GM12873 (cell line): Measurements from ENCODE around the gene TSHZ2.
A peak's percentile ranks its signal among the peaks of the same experiment; 100 is the strongest.

Source experiments
- TF ChIP-seq, protein P1 (sequence below): IDR thresholded peaks from 2 replicates; pipeline ENCODE4 v1.5.1; 2012; ENCODE audit warnings: low read depth, mild to moderate bottlenecking, moderate library complexity, low read length, control low read depth; ENCODE audit not compliant: insufficient read depth; ENCODE audit errors: missing control alignments

The TSHZ2 gene

DNA sequence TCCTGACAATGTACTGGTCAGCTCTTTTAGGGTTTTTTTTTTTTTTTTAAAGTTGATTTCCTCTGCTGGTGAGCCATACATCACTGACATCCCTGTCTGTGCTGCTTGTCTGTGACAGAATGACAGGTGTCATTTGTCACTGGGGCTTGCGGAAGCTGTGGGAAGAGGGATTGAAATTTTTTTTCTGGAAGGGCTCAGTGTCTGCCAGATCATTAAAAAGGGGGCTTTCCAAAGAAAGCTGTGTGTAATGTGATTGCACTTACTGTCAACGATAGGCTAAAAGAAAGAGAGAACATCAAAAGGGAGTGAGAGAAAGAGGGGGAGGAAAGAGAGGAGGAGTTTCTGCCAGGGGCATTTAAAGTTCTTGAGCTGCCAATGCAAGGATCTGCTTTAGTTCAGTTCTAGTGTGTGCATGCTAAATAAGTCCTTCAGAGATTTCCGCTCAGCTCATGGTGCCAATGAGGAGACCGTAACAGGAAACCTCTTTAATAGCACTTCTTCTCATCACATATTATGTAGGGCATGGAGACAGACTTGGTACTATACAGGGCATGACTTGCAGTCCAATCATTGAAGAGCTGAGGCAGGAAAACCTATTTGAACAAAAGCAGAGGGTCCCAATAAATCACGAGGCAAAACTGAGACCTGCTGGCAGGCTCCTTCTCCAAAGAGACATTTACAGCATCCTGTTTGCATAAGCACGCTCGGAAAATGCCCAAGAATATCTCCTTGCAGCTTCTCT lies 177.2 kb downstream of the TSHZ2 start:
- TF ChIP-seq, protein P1, sequence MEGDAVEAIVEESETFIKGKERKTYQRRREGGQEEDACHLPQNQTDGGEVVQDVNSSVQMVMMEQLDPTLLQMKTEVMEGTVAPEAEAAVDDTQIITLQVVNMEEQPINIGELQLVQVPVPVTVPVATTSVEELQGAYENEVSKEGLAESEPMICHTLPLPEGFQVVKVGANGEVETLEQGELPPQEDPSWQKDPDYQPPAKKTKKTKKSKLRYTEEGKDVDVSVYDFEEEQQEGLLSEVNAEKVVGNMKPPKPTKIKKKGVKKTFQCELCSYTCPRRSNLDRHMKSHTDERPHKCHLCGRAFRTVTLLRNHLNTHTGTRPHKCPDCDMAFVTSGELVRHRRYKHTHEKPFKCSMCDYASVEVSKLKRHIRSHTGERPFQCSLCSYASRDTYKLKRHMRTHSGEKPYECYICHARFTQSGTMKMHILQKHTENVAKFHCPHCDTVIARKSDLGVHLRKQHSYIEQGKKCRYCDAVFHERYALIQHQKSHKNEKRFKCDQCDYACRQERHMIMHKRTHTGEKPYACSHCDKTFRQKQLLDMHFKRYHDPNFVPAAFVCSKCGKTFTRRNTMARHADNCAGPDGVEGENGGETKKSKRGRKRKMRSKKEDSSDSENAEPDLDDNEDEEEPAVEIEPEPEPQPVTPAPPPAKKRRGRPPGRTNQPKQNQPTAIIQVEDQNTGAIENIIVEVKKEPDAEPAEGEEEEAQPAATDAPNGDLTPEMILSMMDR, result no peak

DNA sequence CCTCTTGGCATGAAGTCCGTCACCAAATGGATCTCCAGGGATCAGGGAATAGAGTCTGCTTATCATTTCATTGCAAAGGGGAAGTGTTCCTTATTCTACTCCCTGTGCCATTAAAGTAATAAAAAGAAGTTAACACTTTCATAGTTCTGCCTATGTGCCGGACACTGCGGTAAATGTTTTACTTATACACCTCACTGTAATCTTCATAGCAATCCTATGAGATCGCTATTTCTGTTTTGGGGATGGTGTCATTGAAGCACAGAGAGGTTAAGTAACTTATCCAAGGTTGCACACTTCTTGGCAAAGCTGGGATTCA lies 177.7 kb downstream of the TSHZ2 start:
- TF ChIP-seq, protein P1, result no peak

DNA sequence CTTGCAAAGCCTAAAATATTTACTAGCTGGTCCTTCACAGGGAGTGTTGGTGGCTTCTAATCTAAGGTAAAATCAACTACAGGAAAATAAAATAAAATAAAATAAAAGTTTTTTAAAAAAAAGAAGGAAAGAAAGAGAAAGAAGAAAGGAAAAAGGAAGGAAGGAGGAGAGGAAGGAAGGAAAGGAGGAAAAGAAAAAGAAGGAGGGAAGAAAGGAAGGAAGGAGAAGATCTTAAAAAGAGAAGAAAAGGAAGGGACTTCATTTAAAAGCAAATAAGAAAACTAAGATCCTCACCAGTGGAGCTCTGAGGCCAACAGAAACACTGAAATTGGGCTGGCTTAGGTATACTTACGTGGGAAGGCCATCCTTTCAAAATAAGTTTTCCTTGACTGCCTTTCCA lies 178.4 kb downstream of the TSHZ2 start:
- TF ChIP-seq, protein P1, result no peak

DNA sequence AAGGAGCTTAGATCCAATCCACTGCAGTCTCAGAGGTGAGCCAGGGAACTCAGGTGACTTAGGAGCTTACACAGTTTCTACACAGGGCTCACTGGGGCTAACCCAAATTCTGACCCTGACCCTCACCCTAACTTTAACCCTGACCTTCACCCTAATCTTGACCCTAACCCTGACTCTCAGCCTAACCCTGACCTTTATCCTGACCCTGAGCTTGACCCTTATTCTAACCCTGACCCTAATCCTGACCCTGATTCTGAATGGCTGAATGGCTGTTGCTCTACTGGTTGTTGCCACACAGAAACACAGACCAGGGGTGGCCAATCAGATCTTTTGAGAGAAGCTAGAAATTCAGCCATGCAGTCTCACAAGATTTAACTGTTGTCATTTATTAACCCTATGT lies 180.1 kb downstream of the TSHZ2 start:
- TF ChIP-seq, protein P1, result no peak

DNA sequence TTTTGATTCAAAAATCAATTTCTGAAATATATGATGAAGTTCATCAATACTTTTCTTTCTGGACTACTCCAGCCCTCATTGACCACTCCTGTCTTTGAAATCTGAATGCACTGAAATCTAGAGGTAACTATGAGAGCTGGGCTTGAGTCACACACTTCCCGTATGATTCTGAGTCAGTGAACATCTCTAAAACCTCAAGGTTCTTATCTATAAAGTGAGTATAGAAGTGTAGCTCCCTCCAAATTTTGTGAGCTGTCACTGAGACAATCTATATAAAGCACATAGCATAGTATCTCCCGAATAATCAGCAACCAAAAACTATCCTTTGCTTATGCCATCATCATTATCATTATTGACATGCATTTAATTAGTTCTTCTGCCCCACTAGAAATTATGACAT lies 182.4 kb downstream of the TSHZ2 start:
- TF ChIP-seq, protein P1, result no peak

DNA sequence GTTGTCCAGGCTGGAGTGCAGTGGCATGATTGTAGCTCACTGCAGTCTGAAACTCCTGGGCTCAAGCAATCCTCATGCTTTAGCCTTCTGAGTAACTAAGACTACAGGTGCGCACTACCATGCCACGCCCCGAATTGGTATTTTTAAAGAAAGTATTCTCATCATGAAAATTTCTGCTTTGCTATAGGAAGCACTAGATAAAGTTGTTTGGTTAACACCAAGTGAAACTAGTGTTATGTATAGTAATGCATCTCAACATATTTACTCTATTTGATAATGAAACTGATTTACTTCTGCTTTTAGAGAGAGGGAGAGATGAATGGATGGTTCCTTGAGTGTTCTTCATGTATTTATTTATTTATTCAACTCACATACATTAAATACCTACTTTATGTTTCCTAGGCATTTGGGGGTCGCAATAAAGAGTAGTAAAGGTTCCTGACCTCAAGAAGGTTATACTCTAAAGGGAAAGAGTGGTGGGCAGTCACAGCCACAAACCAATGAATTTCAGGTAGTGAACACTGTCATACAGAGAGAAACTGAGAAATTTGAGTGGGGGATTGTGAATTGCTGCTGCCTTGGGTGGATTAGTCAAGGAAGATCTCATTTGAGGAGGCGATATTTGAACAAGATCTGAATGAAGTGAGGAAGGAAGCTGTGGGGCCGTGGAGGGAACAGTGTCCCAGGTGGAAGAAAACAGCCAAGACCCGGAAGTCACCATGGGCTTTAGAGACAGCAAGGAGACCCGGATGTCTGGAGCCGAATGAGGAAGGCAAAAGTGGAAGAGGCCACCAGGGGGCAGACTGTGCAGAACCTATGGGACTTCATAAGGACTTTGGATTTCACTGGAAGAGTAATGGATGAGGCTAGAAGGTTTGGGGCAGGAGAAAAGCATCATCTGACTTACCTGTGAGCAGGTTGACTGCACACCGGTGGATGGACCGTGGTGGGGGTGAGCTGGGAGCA lies 185.6 kb downstream of the TSHZ2 start:
- TF ChIP-seq, protein P1, result peak; percentile 72

DNA sequence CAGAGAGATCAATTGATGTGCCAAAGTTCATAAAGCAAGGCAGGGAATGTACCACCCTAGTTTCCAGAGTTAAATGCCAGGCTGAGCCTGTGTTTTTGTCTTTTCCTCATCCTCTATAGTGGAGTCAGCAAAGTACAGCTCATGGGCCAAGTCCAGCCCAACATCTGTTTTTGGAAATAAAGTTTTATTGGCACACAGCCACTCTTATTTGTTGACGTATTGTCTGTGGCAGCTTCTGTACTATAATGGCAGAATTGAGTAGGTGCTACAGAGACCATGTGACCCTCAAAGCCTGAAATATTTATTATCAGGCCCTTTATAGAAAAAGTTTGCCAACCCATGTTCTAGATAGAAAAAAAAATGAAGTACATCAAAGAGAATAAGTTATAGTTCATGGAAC lies 187.0 kb downstream of the TSHZ2 start:
- TF ChIP-seq, protein P1, result no peak
